HG02943 (cell line): ENCODE results near the gene APPL1.
"Not testable (repeated sequence)": the region's sequence is repeated elsewhere in the genome, so short reads cannot be mapped to it uniquely, and the experiment has no call there.

ENCODE experiments used
- ATAC-seq: cut with Tn5 transposase; IDR thresholded peaks from one replicate; pipeline ENCODE4 v1.9.1; 2021; ENCODE audit warnings: mild to moderate bottlenecking, low read depth, moderate library complexity; ENCODE audit not compliant: unreplicated experiment

The APPL1 gene

DNA sequence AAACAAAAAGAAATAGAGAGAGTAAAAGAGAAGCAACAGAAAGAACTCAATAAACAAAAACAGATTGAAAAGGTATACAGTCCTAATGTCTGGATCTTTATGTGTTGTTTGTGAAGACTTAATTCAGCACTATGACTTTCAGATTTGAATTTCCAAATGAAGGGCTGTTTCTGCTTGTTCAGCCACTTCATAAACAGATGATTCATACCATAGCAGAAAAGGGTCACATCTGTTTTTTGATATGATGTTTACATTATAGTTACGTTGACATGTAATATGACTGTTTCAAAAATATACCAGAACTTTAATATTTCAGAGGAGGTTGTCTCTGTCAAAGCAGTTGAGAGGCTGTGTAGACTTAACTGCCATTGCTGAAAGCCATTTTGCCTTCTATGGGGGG lies 40.9 kb downstream of the APPL1 start:
- ATAC-seq = no peak

DNA sequence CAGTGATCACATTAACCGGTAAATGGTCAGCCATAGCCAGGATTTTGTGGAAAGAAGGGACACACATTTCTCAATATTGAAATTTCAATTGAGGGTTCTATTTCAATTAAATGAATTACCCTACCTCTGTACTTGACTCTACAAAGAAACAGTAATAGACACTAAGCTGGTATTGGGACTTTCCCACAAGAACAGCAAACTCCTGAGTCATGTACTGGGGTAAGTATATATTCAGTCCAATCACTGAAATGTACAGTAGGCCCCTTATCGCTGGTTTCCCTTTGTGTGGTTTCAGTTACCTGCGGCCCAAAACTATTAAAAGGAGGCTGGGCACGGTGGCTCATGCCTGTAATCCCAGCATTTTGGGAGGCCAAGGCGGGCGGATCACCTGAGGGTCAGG lies 47.3 kb downstream of the APPL1 start:
- no peak for ATAC-seq

DNA sequence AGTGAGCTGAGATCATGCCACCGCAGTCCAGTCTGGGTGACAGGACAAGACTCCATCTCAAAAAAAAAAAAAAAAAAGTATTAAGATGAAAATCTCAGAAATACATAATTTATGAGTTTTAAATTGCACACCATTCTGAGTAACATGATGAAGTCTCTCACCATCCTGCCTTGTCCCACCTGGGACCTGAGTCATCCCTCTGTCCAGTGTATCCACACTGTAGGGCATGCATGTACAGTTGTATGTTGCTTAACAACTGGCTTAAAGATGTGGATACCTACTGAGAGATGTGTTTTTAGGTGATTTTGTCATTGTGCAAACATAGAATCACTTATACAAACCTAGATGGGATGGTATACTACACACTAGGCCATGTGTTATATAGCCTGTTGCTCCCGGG lies 47.9 kb downstream of the APPL1 start:
- ATAC-seq = no peak

DNA sequence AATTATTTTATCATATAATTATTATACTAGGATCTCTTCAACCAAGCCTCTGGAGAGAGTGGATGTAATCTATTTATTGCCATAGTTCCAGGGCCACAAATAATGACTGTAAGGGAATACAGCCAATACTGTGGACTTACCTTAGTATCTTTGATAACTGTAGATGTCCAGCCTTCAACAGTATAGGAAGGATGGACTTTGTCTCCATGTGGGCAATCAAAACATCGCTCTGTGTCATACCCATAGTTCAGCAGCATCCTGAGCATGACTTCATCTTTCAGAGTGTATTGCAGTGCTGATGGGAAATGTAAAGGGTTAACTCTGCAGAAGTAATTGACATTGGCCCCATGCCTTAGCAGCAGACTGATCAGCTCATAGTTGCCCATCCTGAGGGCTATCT lies 50.7 kb downstream of the APPL1 start:
- ATAC-seq = no peak

DNA sequence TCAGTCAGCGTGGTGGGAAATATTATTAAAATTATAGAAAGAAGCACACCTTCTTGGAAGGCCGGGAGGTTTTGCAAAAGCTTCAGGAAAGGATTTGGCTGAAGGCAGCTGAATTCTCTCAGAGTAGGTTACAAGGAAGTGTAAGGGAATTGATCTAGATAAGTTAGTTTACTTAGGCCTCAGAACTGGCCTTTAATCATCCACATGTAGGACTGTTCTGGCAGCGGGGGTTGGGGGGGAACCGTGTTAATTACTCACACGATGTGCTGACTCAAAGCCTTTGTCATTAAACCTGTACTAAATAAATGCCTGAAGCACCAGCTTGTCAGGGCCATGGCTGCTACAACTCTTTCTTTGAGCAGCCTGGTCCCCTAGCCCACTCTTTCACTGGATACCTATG lies 52.2 kb downstream of the APPL1 start:
- no peak for ATAC-seq

DNA sequence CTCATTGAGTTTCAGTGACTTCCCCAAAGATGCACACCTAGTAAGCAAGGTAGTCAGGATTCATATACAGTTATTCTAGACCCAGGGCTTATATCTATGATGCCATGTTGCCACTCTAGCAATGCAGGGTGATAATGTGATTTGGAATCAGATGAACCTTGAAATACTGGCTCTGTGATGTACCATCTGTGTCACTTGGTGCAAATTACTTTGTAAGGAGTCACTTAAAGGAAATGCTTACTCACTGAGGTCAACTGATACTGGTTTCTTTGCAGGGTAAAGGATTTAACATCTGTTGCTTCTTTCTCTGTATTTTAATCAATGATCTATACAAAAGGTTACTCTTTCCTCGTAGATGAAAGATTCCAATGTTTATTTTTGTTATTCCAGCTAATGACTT lies 54.2 kb downstream of the APPL1 start:
- ATAC-seq = no peak

DNA sequence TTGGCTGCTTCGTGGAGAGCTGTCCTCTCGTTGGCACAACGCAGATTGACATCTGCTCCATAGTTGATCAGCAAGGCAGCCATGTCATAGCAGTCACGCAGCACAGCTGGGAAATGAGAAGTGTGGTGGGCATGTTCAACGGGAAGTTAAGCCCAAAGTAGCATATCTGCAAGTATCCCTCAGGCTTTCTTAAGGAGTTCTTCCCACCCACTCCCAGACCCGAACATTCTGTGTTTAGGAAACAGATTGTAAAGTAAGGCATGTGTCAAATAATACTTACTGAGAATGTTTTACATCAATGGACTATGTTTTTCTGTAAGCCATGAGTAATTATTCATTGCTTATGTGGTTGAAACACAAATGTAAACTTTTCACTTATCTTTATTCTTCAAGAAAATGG lies 55.8 kb downstream of the APPL1 start:
- ATAC-seq = no peak

DNA sequence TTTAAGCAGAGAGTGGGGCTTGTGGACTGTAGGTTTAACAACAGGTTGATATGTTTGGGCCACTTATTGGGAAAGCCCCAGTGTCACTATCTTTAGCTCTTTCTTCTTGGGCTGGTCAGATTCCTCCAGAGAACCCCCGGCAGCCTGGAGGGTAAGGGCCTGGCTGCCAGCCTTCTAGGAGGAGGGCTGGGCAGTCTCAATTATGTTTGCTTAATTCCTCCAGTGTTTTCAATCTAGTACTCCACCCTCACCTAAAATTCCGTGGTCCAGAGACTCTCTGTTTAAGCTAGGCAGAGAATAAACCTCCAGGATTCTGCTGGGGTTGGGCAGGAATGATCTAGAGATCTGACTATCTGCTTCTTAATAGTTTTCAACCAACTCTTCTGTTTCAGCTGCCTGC lies 59.7 kb downstream of the APPL1 start:
- ATAC-seq = no peak

DNA sequence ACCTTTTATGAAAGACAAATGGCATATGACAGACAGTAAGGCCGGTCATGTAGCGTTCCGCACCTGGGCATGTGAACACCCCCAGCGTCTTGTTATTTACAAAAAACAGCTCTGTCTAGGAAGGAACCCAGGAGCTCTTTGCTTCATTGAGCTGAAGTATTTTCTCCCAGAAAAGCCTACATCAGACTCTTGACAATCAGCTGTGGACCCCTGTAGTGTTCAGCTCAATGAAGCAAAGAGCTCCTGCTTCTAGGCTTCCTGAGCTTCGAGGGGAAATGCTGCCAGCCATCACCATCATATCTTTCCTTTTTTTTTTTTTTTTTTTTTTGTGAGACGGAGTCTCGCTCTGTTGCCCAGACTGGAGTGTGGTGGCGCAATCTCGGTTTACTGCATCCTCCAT lies 60.9 kb downstream of the APPL1 start:
- no peak for ATAC-seq

DNA sequence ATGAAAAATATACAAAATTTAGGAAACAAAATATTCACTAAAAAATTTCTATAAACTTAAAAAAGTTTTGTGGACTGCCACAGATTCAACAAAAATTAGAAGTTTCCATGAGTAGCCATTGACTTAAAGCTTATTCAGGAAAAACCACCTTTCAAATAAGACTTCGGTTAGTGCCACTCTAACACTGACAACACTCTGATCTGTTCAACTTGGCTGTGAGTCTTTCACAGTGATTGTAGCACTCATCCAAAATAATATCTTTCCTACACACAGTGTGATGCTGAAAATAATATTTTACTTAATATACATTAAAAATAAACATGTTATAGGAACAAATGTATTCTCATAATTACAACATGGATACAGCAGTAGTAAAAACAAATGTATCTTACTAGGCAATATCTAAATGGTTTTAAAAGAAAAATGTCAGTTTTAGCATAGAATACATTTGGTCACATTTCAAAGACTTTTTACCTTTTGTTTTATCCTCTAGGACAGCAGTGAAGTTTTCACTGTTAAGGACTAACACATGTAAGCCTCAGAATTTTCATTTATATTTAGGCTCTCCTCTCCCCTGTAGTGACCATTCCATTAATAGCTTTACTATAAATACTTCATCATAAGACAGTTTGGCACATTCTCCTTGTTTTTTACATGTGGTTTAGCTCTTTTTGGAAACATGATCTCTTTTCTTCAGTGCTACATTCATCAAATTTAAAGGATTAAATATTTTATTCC lies 64.8 kb downstream of the APPL1 start, which contains the start of gene ASB14:
Gene ASB14 (minus strand): TSS at position 527 of the 738 bp plus-strand sequence. CDS start 652 bp downstream, outside the sequence.
- no peak for ATAC-seq

DNA sequence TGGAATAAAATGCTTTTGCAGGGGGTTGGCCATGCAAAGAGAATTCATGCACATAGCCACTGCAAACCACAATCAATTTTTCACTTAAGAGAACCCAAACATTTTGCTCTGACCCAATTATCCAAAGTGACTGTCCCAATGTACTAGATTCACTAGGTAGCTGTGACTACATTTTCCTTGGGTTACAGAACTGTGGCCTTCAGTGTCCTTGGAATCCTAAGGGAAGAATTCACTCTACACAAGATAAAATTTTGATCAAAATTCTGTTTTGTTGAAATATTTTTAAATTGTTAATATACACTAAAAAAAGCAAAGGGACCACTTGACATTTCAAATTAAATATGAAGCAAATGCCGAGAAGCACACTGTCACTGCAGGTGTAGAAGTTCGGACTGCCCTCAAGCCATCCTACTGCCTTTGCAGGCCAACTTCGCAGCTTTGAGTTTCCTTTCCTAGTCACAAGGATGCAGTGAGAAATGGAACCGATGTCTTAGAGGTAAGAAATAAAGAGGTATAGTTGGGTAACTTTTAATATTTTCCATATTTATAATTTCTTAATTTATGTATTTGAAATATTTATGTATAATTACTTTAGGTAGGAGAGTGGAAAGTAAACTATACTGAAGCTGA lies 65.5 kb downstream of the APPL1 start:
- no peak for ATAC-seq

DNA sequence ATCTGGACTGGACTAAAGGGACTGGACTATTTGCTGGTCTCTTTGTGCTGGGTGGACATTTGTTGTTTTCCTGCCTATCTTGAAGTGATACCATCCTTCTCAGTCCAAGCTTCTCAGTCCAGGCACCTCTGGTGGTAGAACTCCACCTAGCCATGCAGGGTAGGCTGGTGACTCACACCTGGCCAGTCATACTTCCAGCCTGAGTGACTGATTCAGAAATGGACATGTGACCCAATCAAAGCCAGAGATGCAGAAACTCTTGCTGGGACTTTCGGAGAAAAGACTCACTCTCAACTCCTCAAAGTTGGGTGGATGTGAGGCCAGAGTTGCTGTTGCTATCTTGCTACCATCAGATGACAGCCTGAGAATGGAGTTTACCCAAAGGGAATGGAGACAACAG lies 70.5 kb downstream of the APPL1 start:
- no peak for ATAC-seq

DNA sequence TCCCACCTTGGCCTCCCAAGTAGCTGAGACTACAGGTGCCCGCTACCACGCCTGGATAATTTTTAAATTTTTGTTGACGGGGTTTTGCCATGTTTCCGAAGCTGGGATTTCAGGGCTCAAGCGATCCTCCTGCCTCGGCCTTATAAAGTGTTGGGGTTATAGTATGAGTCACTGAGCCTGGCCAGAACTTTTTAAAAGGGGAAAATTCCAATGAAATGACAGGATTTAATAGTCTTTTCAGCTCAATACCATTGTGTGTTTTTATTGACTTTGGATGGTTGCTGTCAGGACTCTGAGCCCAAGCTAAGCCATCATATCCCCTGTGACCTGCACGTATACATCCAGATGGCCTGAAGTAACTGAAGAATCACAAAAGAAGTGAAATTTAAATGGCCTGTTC lies 76.0 kb downstream of the APPL1 start:
- not testable (repeated sequence) for ATAC-seq

DNA sequence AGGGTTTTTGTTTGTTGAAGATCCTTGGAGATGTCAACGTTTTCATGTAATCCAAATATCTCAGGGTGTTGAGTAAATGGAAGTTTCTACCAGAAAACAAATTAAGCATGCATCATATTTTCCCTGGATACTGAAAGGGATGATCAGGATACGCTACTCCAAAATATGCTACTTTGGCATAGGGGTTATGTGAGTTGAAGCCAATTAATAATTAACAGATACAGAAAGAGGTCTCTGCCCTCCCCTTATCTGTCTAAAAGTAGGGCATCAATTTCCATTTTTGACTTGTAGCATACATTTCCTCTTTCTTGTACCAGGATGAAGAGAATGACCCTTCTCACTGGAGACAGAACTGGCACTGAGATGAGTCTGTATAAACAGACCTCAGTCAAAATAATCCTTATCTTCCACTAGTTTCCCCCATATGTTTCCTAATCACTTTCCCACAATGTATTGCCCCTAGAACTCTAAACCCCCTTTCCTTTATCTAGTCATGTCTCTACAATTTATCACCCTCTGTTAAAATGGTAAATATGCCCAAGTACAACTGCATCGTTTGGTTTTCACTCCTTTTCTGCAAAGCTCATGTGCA lies 82.3 kb downstream of the APPL1 start:
- ATAC-seq = no peak

DNA sequence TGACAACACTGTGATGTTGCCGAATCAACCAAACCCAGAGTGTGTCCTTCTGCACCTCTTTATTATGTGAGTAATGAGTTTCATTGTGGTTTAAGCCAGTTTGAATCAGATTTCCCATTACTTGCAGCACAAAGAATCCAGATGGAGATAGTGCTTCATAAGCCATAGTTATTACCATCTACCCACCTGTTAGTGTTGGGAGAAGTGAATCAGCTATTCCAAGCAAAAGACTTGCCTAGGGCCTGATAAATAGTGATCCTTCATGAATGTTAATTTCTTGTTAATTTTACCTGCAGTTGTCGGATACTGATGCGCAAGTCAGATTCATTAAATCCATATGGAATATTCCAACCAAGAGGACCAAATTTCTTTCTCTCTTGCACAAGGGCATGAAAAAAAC lies 86.7 kb downstream of the APPL1 start:
- no peak for ATAC-seq
